Kidney epithelial cell (primary cell): ENCODE measurements around the gene PGF. TPM values are rescaled to one million over a fixed set of nuclear protein-coding genes. Genes with fewer than 3 reads are reported as not detected.

Experiments
- DNase-seq: peaks from one replicate; pipeline ENCODE4 v3.0.0-alpha.2; 2010; ENCODE audit warnings: low read depth
- H3K27me3 ChIP-seq: 2 replicates; pipeline ENCODE4 v1.6.0; 2011; ENCODE audit warnings: low read length; ENCODE audit not compliant: control insufficient read depth, insufficient read depth
- H3K36me3 ChIP-seq: 2 replicates; pipeline ENCODE4 v1.5.1; 2011; ENCODE audit warnings: low read length; ENCODE audit not compliant: control insufficient read depth, insufficient read depth
- H3K4me3 ChIP-seq: 2 replicates; pipeline ENCODE4 v1.5.1; 2011; ENCODE audit warnings: low read depth, mild to moderate bottlenecking, control low read depth, low read length
- CTCF ChIP-seq: IDR thresholded peaks from 2 replicates; pipeline ENCODE4 v1.5.1; 2011; ENCODE audit warnings: mild to moderate bottlenecking, moderate library complexity, low read length, control low read depth, inconsistent platforms; ENCODE audit not compliant: insufficient read depth, poor library complexity, severe bottlenecking
- total RNA-seq: library from RNA; depleted of rRNA; stranded (reverse); fragments of >200 nt; gene quantifications from 2 replicates; pipeline ENCODE4 v1.2.3, GENCODE V29; 2015

The PGF gene
- total RNA-seq, 1 donor from 2014 or later = 11.2 TPM

- Histone ChIP-seq H3K36me3 (peaks cover 3% of the 10 kb centered on the region), H3K4me3 (no peak overlapping the region), H3K27me3 (no peaks in the 10 kb centered on the region)
- TF ChIP-seq CTCF = no peak
- DNase-seq = no peak
Measured at GRCh38 chr14:74904635-74905503, 50.5 kb downstream of the PGF start.

GRCh38 chr14:74902941-74903705 is 52.3 kb downstream of the PGF start:
- TF ChIP-seq CTCF = no peak
- H3K4me3 ChIP-seq = no peak overlapping the region
- H3K36me3 ChIP-seq = peaks cover 3% of the 10 kb centered on the region
- DNase-seq = no peak
- no peaks in the 10 kb centered on the region for H3K27me3 ChIP-seq

DNA sequence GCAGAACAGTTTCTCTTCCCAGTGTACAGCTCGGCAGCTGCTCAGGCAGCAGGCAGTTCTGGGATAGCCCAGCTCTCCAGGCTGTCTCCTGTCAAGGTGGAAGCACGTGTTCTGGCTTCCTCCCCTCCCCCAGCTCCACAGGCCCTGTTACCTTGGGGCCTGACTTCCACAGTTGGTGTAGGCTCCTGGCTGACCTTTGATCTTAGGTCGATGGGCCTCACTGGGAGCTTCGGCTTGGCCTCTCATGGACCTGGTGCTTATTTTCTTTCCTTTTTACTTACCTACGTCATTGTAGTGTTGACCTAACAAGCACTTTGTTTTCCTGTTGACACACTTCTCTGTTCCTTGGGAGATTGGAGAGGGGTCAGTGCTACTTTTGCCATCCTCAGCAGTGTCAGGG is 56.7 kb downstream of the PGF start:
- Histone ChIP-seq H3K4me3 (no peak overlapping the region), H3K27me3 (no peaks in the 10 kb centered on the region), H3K36me3 (peaks cover 1% of the 10 kb centered on the region)
- no peak for TF ChIP-seq CTCF
- no peak for DNase-seq

- Histone ChIP-seq H3K4me3 (no peak overlapping the region), H3K36me3 (peaks cover 1% of the 10 kb centered on the region), H3K27me3 (no peaks in the 10 kb centered on the region)
- no peak for DNase-seq
- TF ChIP-seq CTCF = no peak
Measured at GRCh38 chr14:74898083-74898482, 57.3 kb downstream of the PGF start.

DNA sequence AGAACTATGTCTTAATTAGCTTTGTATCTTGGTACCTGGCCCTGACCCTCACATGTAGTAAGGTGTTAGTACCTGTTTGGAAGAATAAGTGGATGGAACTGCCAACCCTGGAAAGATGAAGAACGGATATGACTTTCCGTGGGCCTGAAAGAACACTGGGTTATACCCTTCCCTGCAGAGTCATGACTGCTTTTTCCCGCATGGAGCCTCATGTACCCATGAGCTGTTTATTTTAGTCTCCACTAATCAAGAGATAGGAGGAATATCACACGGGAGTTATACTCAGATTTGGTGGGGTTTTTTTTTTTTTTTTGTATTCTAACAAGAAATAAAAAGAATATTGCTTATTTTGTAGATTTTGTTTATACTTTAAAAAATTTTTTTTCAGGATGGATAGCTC is 57.8 kb downstream of the PGF start:
- TF ChIP-seq CTCF = no peak
- peaks cover 1% of the 10 kb centered on the region for H3K36me3 ChIP-seq
- no peak for DNase-seq
- no peak overlapping the region for H3K4me3 ChIP-seq
- no peaks in the 10 kb centered on the region for H3K27me3 ChIP-seq
